NOMO-1 (cell line): ENCODE measurements around the gene MARCHF4.

Experiments
- DNase-seq, 2 experiments: peaks; one replicate each; lab custom pipeline; 2025; ENCODE audit not compliant: unreplicated experiment in 2 of 2; lab: John Stamatoyannopoulos, UW

MARCHF4 gene, protein sequence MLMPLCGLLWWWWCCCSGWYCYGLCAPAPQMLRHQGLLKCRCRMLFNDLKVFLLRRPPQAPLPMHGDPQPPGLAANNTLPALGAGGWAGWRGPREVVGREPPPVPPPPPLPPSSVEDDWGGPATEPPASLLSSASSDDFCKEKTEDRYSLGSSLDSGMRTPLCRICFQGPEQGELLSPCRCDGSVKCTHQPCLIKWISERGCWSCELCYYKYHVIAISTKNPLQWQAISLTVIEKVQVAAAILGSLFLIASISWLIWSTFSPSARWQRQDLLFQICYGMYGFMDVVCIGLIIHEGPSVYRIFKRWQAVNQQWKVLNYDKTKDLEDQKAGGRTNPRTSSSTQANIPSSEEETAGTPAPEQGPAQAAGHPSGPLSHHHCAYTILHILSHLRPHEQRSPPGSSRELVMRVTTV

DNA sequence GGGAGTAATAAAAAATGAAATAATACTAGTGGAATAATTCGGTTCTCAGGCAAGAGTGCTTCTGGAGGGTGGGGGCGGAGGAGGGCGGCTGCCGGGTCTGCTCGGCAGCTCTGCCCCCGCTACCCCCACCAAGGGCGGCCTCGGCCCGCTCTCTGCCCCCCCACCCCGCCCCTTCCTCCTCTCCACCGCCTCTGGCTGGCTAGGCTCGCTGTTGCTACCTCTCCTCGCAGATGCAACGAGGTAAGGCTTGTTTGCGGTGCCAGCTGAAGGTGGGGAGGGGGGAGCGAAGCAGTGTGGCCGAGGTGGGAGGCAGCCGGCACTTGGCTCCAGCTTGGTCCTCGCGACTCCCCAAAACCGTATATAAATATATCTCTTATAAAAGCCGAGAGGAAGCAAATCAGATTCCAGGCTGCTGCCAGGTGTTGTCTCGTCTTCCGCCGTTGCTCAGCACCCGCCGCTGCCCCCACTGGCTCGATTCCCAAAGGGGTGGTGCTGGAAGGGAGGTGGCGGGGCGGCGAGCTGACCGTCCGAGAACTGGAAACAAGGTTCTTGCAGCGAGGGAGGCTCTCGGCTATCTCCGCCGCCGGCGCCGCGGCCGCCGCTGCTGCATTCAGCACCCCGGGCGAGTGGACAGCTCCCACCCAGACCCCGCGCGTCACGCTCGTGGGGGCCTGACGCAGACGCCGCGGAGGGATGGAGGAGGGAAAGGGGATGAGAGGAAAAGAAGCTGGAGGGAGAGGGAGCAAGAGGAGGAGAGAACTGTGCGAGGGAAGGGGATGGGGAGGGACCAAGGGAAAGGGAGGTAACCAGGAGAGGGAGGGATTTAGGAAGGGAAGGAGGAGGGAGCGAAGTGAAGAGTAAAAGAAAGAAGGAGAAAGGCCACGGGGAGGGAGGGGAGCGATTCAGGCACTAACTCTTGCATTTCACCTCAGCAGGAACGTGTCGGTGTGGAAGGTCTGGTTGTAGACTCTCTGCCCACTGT is at the start of gene MARCHF4:
Gene MARCHF4, minus strand, starts transcription at position 763 of the 982 bp plus-strand sequence. CDS start 2,223 bp downstream, outside the sequence.
- DNase-seq = peak in 1 of 2 experiments; percentile 12

DNA sequence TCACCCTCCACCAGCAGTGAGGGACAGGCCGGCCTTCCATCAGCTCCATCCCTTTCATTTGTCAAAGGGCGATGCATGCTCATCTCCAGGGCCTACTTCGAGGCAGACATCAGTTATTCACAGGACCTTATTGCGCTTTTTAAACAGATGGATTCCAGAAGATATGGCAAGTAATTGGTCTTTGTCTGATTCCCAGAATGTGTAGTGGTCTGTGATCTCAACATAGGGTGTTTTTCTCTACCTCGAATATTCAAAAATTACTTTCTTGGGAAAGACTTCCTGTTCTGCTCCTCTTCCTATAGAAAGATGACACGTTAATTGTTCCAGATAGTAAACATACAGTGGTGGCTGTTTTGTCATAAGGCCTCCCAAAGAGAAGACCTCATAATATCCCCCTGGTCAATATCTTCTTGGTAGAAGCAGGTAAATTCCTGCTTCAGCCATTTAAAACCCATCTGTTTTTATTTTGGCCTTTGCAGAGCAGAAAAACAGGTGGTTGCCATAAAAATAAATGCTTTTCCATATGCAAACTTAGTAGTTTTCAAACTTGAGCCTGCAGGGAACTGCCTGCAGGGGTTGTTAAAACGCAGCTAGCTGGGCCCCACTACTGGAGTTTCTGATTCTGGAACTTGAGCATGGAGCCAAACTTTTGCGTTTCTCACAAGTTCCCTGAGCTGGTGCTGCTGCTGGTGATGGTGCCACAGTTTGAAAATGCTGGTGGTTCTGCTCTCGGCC is 48.3 kb upstream of the MARCHF4 start:
- no peak for DNase-seq

DNA sequence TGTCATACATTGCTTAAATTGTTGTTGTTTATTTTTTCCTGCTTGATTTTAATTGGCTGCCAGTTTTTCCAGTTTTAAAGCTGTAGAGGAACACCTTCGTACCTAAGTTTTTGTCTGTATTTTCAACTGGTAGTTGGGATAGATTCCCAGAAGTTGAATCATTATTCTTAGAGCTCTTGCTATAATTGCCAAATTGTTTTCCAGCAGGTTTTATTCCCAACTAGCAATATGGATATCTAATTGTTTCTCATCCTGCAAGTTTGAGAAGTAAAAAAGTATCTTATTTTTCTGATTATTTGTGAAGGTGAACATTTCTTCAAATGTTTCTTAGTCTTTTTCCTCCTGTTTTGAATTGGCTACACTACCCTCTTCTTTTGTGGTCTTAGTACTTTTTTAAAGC is 46.7 kb upstream of the MARCHF4 start:
- DNase-seq = no peak

DNA sequence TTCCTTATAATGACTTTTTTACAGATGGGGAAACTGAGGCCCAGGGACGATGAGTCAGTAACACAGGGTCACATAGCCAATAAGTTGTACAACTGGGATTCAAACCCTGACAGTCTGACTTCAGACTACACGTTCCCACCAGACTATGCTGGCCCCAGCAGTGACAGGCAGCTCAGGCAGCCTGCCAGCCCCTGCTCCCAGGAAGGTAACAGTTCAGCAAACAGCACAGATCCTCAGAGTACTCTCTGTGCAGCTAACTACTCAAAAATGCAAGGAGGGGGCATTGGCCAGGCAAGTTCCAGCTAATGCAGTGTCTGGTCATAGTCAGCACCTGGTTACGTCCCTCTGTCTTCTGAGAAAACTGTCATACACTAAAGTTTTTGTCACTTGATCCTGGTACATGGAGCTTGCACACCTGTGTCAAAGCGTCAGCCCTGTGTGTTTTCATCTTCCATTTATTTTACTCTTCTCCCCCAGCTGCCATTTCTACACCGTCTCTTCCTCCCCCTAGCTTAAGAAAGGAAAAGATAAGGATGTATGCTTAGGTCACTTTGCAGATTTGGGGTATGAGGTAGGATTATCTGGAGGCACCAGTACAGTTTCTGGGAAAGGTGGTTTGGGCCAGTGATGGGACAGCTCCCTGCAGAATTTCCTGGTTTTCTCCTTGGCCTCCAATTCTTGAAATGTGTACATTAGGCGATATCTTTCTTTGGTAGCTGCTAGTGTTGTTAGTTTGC is 44.5 kb upstream of the MARCHF4 start:
- DNase-seq = no peak

DNA sequence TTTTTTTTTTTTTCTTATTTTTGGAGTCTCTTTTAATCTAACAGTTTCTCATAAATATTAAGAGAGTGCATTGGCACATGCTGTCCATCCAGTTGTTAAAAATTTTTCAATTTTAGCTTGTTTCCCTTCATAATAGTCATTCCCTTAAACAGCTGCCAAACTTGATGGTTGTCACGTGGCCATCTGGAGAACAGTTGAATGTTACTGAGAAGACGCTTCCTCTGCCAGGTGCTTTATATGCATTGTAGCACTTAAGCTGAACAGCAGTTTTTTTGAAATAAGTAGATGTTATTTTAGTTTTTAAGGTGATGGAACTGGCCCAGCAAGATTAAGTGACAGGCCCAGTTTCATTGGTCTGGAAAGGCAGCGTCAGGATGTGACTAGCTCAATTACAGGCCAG is 43.3 kb upstream of the MARCHF4 start:
- no peak for DNase-seq

DNA sequence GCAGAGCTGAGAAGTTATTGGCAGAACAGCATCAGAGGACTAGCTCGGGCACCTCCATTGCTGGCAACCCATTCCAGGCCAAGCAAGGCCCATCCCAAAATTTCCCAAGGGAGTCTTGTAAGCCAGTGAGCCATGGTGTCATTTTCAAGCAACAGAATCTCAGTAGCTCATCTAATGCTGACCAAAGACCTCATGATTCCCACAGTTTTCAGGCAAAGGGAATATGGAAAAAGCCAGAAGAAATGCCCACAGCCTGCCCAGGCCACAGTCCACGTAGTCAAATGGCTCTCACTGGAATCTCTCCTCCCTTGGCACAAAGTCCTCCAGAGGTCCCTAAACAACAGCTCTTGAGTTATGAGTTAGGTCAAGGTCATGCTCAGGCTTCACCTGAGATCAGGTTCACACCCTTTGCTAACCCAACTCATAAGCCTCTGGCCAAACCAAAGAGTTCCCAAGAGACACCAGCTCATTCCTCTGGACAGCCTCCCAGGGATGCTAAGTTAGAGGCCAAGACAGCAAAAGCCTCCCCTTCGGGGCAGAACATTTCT is 42.6 kb upstream of the MARCHF4 start:
- DNase-seq = no peak

DNA sequence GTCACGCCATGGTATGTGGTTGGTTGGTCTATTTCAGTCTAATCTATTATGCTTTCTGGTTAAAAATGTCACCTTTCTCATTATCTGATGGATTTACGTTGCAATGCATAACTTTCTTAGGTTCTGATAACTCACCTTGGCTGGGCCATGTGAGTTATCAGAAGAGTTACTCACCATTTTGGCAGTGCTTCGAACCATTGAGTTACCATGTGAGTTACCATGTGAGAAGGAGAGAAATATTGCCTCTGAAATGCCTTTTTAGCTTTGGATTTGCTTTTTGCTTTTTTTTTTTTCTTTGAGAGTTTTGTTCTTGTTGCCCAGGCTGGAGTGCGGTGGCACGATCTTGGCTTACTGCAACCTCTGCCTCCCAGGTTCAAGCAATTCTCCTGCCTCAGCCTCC is 41.6 kb upstream of the MARCHF4 start:
- no peak for DNase-seq

DNA sequence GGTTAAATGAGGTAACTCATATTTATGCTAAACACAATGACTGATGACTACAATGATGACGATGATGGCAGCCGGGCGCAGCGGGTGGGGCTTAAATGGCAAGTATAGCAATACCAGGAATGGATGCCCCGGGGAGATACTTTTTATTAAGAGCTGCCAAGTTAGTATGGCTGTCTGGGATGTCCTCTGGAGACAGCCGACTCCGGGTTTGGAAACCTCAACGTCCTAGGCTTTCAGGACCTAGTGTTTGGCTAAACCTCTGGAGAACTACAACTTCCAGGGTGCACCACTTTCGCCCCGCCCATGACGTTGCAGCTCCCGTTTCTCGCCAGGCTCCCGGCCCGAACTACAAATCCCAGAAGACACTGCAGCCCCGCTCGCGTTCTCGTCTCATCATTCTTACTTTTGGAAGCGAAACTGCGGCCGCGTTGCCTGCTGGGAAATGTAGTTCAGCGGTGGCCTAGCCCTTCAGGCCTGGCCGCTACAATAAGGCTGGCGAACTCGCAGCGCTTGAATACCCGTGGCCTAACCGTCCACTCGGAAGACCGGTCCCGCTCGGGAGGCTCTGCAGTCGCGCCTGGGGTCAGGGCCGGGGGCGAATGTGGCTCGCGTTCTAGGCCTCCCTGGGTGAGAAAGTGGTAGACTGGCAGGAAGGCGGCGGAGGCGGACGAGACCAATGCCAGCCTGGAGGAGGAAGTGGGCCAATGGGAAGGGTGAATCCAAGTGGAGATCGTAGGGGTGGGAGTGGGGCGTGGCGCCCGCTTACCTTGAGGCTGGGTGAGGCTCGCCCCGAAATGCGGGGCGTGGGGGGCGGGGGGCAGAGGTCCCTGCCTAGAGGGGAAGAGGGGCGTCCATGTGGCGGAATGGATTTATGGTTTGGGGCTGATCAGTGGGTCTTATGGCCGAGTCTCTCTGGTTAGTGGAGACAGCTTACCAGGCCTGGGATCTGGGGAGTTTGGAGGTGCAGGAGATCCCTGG is 40.0 kb upstream of the MARCHF4 start, which contains the start of gene SMARCAL1:
Gene SMARCAL1, plus strand, starts transcription at position 463 of the 978 bp plus-strand sequence. CDS start 2,221 bp downstream, outside the sequence.
- peak; percentile 97 for DNase-seq

DNA sequence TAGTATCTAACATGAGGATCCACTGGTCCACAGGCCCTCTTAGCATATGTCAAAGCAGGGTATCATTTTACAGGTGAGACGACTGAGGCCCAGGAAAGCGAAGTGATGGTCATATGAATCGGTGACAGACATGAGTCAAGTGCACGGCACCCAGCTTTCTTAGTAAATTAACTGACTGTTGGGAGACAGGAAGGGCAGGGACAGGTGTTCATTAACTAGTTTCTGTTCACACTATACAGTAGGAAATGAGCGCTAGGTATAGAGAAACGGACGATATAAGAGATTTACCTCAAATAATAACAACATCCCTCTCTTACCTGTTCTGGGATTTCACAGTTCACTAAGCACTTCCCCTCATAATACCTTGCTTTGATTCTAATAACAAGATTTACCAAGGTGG is 38.3 kb upstream of the MARCHF4 start:
- no peak for DNase-seq

DNA sequence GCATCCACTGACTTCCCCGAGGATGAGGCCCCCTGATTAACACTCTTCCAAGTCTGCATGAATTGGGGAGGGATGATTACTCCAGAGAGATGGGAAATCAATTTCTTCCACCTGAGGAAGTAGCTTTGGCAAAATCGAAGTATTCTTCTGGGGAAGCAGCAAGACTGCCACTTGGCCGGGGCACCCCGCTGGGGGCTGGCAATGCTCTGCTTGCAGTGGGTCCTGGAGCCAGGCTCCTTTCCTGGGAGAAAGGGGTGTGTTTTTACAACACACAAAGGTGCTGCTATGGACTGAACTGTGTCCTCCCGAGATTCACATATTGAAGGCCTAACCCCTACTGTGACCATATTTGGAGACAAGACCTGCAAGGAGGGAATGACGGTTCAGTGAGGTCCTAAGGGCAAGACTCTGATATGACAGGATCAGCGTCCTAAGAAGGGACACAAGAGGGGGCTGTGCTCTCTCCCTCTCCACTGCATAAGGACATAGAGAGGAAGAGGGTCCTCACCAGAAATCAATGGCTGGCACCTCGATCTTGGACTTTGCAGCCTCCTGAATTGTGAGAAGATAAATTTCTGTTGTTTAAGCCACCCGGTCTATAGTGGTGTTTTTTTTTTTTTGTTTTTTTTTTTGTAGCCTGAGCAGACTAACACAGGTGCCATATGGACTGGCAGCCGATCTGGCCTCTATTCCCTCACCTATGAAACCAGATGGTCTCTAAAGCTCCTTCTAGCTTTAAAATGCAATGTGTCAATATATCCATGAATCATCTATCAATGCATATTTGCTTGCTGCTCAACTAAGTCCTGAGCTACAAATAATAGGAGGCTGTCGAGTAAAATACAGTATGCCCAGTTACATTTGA is 36.4 kb upstream of the MARCHF4 start:
- no peak for DNase-seq

DNA sequence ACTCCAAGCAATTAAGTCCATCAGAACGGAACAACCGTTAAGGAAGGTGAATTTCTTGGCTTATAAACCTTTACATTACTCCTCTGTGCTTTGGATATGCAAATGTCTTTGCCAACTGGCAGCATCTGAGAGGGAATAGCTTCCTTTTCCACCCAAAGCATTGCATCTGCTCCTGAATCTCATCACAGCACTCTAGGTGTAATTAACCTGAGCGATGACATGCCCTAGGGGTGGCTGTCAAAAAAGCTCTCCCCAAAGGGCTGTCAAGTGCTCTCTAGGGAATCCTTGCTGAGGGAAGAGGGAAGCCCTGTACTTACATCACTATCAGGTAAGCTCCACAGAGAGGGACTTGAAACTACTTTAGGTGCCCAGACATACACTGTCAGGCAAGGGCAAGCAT is 34.5 kb upstream of the MARCHF4 start:
- DNase-seq = no peak

DNA sequence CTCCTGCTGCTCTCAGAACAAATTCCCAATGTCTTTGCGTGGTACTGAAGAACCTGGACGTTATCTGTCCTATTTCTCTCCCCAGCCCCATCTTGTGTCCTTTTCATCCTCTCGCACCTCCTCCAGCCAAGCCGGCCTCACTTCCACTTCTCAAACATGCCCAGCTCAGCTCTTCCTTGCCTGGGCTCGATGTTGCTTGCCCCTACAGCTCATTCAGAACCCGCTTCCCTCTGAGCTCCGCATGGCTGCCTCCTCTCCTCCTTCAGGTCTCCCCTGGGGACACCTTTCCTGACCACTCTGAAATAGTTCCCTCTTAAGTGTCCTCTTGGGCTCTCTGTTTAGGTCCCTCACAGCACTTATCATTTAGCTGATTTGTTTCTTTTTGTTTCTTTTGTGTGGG is 33.3 kb upstream of the MARCHF4 start:
- DNase-seq = no peak

DNA sequence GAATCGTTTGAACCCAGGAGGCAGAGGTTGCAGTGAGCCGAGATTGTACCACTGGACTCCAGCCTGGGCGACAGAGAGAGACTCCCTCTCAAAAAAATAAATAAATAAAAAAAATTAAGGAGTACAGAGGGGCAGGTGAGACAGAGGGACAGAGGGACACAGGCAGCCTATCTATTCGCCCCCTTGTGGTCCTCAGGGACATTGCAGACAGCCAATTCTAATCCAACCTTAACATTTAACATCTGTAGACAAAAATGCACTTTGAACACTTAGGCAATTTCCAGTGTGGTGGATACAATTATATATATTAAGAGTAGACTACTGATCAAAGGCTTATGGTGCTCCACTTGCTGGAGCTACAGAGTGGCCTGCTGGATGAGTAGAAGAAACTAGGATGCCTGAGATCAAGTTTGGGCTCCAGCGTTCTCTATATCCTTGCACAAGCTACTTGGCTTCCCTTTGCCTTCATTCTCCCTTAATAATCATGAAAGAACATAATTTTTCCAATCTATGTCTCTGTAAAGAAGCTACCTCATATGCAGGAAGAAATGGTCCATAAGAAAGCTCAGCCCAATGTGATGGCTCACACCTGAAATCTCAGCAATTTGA is 31.8 kb upstream of the MARCHF4 start:
- DNase-seq = peak in 1 of 2 experiments; percentile 40

DNA sequence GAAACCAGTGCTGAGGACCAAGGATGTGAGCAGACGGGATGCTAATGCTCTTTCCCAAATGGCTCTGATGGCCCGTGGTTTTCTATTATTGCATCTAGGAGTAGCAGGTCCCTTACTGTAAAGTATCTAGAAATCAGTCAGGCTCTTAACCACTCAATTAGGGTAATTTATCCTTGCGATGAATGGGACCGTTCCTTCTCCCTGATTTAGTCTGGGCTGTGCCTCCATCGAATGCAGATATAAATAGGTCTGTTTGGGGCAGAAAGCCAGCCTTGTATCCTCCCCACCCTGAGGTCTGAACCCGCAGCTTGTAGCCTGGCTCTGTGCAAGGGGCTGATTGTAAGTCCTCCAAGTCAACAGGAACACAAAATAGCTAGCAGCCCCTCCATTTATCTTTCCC is 30.5 kb upstream of the MARCHF4 start:
- no peak for DNase-seq

DNA sequence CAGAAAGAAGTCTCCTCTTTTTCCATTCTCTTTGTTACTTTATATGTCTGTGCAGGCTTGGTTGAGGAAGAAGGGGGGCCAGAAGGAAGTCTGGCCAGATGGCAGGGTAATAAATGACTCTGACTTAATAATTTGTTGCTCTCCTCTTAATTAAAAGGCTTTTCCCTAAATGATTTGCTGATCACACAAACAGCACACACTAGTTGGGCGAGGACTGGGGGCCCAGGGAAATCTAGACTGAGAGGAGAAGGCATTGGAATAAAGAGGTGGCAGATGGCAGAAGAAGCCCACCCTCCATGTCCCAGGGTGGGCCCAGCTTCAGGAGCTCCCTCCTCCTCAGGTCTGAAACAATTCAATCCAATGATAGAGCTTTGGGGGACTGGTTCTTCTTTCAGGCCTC is 27.3 kb upstream of the MARCHF4 start:
- no peak for DNase-seq

DNA sequence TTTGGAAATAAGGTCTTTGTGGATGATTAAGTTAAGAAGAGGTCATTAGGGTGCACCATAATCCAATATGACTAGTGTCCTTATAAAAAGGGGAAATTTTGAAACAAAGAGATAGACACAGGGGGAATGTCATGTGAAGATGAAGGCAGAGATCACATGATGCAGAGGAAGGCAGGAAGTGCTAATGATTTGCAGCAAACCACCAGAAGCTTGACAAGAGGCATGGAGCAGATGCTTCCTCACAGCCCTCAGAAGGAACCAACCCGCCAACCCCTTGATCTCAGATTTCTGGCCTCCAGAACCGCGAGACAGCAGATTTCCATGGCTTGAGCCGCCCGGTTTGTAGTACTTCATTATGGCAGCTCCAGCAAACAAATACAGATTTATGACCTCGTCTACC is 22.6 kb upstream of the MARCHF4 start:
- peak in 1 of 2 experiments; percentile 6 for DNase-seq
